Measurements from ENCODE around the gene ERICH2. TPM values are rescaled to one million over a fixed set of nuclear protein-coding genes. Genes with fewer than 3 reads are reported as not detected.

Gene ERICH2
- total RNA-seq, 1 experiment from 2014 or later, result 2.4 TPM

GRCh38 chr2:170828533-170828916 is 58.3 kb downstream of the ERICH2 start (continued):
- TF ChIP-seq JUND (IDR thresholded peaks at IDR 0.05), result no peak
- no peak for TF ChIP-seq POLR2AphosphoS5 (IDR thresholded peaks at IDR 0.05; ENCODE audit: low read depth, low read length)
- no peak for TF ChIP-seq SP1 (IDR thresholded peaks at IDR 0.05; ENCODE audit: low read depth)
- TF ChIP-seq ZNF274 (IDR thresholded peaks at IDR 0.05; ENCODE audit: low read depth, low read length), result no peak
- TF ChIP-seq ELF1 (IDR thresholded peaks at IDR 0.05; ENCODE audit: borderline replicate concordance, low read depth), result no peak
- TF ChIP-seq YY1 (IDR thresholded peaks at IDR 0.05; ENCODE audit: extremely low read depth, insufficient replicate concordance, low read depth, low read length), result no peak

- BruUV-seq (replicated peaks), result no TSS peak
Measured at GRCh38 chr2:170829036-170829435, 58.9 kb downstream of the ERICH2 start.

More at GRCh38 chr2:170829036-170829435, 58.9 kb downstream of the ERICH2 start:
- CTCF ChIA-PET, result no interaction called here
- Histone ChIP-seq H3K4me3 (replicated peaks in 1 of 2; ENCODE audit: low read depth in 1 of 2, low read length in 2 of 2) (no peak overlapping the region), H3K9ac (ENCODE audit: low read length) (no peak overlapping the region), H4K20me1 (ENCODE audit: insufficient read depth) (no peaks in the 10 kb centered on the region), H3K9me3 (ENCODE audit: control insufficient read depth in 1 of 2, insufficient read depth in 1 of 2, low read depth in 1 of 2, low read length in 2 of 2) (no peaks in the 10 kb centered on the region), H3K27ac (ENCODE audit: low read depth, low read length) (no peak overlapping the region), H3K36me3 (ENCODE audit: control insufficient read depth in 1 of 2, insufficient read depth in 2 of 2, low read length in 2 of 2) (no peaks in the 10 kb centered on the region), H3K9me2 (ENCODE audit: insufficient read depth) (no peaks in the 10 kb centered on the region), H2AFZ (ENCODE audit: low read depth, low read length, poor library complexity, severe bottlenecking) (no peak overlapping the region), H3K79me2 (ENCODE audit: insufficient read depth, low read length) (no peaks in the 10 kb centered on the region), H3K27me3 (ENCODE audit: insufficient read depth, low read length) (no peaks in the 10 kb centered on the region), H3K4me2 (ENCODE audit: low read length) (no peak overlapping the region), H3K4me1 (ENCODE audit: control insufficient read depth in 1 of 2, insufficient read depth in 2 of 2, low read length in 2 of 2) (no peaks in the 10 kb centered on the region)
- DNase-seq (ENCODE audit: low read depth, low spot score) (no peak), ATAC-seq (no peak)
- POLR2A ChIA-PET, result no interaction called here
- RAD21 ChIA-PET (ENCODE audit: low non-redundant PET in 1 of 2, low total read pairs in 2 of 2, uncharacterized antibody in 2 of 2, unreplicated experiment in 2 of 2), result no interaction called here
- TF ChIP-seq CTCF (IDR thresholded peaks at IDR 0.05 in 2 of 3, conservative IDR thresholded peaks at IDR 0.05 in 1 of 3; ENCODE audit: borderline replicate concordance in 1 of 3, insufficient read depth in 1 of 3, low read depth in 2 of 3, low read length in 2 of 3) (no peak), ZBTB33 (IDR thresholded peaks at IDR 0.05; ENCODE audit: extremely low read depth, insufficient replicate concordance, low read length) (no peak), YY1 (IDR thresholded peaks at IDR 0.05; ENCODE audit: extremely low read depth, insufficient replicate concordance, low read depth, low read length) (no peak), SRF (IDR thresholded peaks at IDR 0.05; ENCODE audit: low read depth) (no peak), CBX3 (IDR thresholded peaks at IDR 0.05; ENCODE audit: low read depth) (no peak), REST (IDR thresholded peaks at IDR 0.05; ENCODE audit: low read depth) (no peak), POLR2A (IDR thresholded peaks at IDR 0.05; ENCODE audit: borderline replicate concordance, extremely low read depth, insufficient read depth, insufficient read length) (no peak), RAD21 (IDR thresholded peaks at IDR 0.05; ENCODE audit: low read depth) (no peak), ZFX (IDR thresholded peaks at IDR 0.05) (no peak)
- intact Hi-C loops (cut with micrococcal nuclease), result no loop called here
